ENCODE measurements around the gene TIMM9.

DNA sequence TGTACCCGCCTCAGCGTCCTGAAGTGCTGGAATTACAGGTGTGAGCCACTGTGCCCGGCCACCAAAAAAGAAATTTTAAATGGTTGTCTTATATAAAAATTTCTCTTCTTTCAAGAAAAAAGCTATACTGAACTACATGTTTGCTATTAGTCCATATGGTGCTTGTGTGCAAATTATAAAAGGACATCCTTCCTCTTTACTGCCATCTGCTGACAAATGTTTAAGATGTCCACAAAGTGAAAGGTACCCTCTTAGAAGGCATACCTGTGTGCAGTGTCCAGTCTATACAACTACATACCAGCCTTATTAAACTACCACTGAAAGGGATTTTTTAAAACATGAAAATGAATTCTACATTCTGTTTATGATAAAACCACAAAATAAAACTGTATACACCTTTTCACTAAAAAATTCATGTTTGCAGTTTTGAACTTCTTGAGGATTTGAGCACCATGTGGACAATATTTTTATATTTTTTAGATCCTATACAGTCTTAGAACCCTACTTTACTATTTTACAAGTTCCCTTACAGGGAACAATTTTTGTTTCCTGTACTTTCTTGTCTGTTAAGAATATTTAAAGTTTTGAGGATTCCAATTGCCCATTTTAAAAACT, 64.4 kb downstream of the TIMM9 start:
- TF ChIP-seq POLR2A (IDR thresholded peaks at IDR 0.05) = no peak
- TF ChIP-seq CTCF (IDR thresholded peaks at IDR 0.05) = no peak
